ENCODE results near the gene LDHB.

DNA sequence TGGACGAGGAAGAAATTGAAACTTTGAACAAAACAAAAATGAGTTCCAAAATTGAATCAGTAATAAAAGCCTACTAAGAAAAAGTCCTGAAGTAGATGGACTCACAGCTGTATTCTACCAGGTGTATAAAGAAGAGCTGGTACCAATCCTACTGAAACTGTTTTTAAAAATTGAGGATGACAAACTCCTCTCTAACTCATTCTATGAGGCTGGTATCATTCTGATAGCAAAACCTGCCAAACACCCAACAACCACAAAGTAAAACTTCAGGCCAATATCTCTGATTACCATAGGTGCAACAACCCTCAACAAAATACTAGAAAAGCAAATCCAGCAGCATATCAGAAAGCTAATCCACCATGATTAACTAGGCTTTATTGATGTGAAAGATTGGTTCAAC is 33.9 kb upstream of the LDHB start:
- no peak for TF ChIP-seq CTCF (IDR thresholded peaks at IDR 0.05 in 8 of 11, conservative IDR thresholded peaks at IDR 0.05 in 3 of 11)
- no peak for TF ChIP-seq POLR2AphosphoS5 (IDR thresholded peaks at IDR 0.05)
- no peak for TF ChIP-seq POLR2A (IDR thresholded peaks at IDR 0.05)
